Activated gamma-delta T cell treated with anti-CD3 and anti-CD28 coated beads, Interleukin-2, amount 50 U/mL, for 16 hours (primary cell): ENCODE results near the gene IPPK.
"Not testable (repeated sequence)": the region's sequence is repeated elsewhere in the genome, so short reads cannot be mapped to it uniquely, and the experiment has no call there.

Experiments used
- DNase-seq: peaks from one replicate; pipeline ENCODE4 v3.0.0-alpha.2; 2020; ENCODE audit warnings: low read depth

Gene IPPK

DNA sequence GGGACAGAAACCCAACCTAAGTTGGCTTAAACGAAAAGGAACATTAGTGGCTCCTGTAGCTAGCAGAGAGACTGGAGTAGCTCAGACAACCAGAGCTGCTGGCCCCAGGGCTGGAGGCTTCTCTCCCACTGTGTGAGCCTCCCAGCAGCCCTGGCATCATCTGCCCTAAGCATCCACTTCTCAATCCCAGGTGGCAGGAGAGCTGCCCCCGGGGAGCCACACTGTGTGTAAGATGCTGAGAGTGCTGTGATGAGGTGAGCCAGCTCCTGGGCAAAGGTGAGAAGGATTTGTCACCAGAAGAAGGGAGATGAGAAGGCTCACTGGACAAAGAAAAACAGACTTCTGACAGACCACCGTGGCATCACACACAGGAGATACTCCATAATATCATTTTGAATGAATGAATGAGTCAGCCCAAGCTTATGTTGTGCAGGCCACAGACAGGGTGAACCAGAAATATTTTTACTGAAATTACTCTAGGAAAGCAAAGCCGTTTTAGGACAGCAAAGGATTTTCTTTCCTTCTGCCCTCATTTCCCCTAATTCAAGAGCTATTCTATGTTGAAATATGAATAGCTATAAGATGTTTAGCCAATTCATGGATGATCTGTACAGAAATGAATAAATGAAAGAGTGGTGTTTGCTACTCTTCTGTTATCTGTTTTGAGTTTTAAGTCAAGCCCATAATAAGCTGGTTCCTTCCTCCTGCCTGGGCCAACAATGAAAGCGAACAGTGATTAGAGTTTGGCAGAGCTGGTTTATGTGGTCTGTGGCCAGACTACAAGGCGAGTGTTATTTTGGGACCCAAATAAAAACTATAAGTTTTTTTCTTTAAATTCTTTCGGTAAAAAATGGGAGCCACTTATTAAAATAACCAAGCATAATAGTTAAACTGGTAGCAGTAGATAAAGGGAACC is 76.7 kb downstream of the IPPK start:
- DNase-seq: no peak

DNA sequence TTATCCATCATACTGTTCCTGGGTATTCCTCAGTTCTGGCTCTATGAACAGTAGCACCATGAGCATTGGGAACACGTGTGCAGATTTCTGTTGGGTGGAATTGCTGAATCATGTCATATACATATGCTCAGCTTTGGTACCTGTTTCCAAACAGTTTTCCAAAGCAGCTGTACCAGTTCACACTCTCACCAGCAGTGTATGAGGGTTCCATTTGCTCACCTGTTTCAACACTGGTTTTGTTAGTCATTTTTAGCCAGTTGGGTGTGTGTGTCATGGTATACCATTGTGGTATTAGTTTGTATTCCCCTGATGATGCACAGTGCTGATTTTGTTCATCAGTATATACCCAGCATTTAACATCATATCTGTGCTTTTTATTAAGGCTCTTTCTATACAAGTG is 77.4 kb downstream of the IPPK start:
- DNase-seq: no peak

DNA sequence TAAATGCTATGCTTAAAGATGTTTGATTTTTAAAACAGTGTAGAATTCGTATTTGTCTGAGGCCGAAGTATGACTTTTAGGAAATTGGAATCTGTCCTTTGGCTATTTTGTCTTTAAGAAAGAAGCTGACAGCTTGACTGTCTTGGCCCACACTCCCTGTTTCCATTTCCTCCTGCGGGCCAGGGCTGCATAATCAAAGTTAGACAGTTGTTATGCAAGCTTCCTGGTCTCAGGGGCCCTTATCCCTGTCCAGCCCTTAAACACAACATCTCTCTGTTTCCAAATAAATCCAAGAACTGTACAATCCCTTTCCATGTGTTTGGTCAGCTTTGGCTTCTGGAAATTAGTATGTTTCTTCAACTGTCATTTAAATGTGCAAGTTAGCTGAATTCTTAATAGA is 79.6 kb downstream of the IPPK start:
- DNase-seq: no peak

DNA sequence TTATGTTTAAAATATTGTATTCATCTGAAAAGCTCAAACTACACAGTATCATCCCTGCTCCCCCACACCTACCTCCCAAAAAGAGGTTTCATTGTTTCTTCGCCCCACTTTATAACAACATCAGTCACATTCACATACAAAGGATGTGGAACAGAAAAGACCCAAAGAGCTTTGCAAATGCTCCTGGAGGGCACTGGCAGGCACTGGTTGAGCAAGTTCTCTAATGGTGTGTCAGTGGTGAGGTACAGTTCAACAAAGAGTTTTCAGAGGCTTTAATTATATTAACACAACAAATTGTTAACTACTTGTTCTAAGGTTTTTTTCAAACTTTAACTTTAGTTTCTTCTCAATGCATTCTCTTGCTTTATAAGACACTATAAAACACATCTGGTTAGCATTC is 80.0 kb downstream of the IPPK start:
- no peak for DNase-seq

DNA sequence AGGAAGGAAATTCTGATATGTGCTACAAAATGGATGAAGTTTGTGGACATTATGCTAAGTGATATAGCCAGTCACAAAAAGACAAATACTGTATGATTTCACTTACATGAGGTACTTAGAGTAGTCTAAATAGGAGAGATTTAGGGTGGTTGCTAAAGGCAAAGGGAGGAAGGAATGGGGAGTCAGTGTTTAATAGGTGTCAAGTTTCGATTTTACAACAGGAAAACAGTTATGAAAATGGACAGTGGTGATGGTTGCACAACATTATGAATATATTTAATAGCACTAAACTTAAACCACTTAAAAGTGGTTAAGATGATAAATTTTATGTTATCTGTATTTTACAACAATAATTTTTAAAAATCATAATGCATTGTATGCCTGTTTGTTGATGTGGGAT is 93.8 kb downstream of the IPPK start:
- DNase-seq: no peak

DNA sequence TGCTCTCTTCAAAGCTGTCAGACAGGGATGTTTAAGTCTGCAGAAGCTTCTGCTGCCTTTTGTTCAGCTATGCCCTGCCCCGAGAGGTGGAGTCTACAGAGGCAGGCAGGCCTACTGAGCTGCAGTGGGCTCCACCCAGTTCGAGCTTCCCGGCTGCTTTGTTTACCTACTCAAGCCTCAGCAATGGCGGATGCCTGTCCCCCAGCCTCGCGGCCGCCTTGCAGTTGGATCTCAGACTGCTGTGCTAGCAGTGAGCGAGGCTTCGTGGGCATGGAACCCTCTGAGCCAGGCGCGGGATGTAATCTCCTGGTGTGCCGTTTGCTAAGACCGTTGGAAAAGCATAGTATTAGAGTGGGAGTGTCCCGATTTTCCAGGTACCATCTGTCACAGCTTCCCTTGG is 96.3 kb downstream of the IPPK start:
- not testable (repeated sequence) for DNase-seq

DNA sequence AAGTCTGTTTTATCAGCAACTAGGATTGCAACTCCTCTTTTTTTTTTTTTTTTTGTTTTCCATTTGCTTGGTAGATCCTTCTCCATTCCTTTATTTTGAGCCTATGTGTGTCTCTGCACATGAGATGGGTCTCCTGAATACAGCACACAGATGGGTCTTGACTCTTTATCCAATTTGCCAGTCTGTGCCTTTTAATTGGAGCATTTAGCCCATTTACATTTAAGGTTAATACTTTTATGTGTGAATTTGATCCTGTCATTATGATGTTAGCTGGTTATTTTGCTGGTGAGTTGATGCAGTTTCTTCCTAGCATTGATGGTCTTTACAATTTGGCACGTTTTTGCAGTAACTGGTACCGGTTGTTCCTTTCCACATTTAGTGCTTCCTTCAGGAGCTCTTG is 98.1 kb downstream of the IPPK start:
- DNase-seq: not testable (repeated sequence)

DNA sequence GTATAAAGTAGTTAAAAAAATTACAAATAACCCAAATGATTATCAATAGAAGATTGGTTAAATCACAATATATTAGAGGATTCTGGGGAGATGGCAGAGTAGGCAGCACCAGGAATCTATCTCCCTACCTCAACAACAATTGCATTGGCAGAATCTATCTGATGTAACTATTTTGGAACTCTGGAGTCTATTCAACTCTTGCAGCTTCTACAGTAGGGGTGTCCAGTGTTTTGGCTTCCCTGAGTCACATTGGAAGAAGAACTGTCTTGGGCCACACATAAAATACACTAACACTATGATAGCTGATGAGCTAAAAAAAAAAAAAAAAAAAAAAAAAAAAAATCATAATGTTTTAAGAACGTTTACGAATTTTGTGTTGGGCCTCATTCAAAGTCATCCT is 104.9 kb downstream of the IPPK start:
- no peak for DNase-seq

DNA sequence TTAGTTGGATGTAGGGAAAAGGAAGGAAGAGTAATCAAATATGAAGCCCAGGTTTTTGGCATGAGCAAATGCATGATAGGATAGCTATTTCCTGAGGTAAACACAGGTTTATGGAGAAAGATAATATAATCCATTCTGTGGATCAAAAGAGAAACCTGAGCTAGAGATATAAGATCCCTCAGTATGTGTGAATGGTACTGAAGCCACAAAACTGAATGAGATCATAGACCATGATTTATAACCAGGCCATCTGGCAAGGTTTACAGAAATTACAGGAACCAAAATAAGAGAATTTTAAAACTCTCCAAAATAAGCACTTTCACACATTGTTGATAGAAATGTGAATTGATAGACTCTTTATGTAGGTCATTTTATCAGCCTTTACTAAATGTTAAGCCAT is 105.4 kb downstream of the IPPK start:
- DNase-seq: no peak
